Measurements from ENCODE around the gene COL3A1.

The COL3A1 gene

DNA sequence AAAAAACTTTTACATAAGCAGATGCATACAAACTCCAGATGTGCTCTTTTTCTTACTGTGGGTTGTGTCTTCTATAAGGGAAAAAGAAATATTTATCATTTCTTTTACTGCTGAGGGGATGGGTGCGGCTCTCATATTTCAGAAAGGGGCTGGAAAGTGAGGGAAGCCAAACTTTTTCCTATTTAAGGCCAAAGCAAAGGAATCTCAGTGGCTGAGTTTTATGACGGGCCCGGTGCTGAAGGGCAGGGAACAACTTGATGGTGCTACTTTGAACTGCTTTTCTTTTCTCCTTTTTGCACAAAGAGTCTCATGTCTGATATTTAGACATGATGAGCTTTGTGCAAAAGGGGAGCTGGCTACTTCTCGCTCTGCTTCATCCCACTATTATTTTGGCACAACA, at the start of gene COL3A1:
TSS of gene COL3A1 (plus strand) at position 210 of the 400 bp plus-strand sequence. CDS start at position 327, 117 bp downstream.
- no peak for DNase-seq

DNA sequence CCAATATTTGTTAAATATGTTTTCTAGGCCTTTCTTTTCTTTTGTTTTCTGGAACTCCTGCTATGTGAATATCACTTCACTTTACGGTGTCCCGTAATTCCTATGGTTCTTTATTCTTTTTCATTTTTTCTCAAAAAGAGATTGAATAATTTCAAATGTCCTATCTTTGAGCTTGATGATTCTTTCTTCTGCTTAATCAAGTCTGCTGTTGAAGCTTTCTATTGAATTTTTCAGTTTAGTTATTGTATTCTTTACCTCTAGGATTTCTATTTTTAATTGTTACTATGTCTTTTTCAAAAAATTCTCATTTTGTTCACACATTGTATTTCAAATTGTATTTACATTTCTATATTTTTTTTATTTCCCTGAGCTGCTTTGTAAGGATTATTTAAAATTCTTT, 45.5 kb upstream of the COL3A1 start:
- DNase-seq, result no peak

DNA sequence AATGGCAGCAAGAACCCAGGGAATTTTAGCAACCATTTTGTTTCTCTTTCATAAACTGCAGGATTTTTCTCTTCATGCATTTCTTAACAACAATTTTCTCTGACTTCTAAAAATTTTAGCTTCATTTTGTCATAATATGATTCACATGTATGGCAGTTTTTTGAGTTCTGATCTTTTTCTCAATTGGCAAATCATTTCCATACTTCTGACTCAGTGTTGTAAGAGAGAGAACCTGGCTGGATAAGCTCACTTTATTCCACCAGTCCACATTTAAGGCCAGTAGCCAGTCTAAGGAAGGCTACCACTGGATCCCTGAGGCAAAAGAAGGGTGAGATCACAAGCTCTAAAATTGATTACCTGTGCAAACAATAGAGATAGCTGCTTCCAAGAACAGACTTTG, 42.8 kb upstream of the COL3A1 start:
- DNase-seq, result no peak

DNA sequence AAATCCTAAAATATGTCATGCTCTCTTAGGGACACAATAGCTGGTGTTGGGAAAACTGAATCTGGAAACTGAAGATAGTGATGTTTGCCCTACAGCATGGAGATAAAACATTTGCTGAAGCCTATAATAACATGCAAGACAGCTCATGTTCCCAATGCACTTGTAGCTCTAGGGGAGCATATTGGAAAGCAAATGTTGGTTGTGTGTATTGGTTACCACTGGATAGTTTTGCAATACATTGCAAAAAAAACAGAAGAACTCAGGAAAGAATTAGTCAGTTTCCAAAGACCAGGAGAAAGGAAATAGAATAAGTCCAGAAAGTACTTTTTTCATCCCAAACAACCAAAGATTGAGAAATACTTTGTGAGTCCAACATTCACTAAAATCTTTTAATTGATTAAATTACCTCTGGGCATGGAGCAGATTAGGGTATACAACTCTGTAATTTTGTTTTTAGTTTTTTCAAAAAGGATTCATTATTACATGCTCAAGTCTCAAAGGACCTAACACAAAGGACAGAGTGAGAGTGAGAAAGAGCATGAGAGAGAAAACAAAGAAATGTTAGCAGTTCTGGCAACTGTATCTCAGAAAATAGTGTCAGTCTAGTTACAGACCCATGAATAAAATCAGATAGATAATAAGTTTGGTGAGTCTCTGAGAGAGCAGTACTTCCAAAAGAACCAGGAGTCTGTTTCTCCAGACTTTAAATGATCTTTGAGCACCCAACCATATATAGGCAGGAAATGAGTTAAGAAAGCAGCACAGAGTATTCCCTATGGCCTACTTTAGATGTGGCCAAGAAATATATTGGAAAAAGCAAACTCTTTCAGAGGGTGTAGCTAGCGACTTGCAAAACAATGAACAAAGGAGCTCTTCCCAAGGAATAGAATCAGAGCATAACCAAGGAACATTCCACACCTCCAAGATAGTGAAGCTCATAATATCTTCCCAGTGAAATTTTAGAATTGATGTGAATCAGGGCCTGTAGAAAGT, 36.6 kb upstream of the COL3A1 start:
- no peak for DNase-seq

DNA sequence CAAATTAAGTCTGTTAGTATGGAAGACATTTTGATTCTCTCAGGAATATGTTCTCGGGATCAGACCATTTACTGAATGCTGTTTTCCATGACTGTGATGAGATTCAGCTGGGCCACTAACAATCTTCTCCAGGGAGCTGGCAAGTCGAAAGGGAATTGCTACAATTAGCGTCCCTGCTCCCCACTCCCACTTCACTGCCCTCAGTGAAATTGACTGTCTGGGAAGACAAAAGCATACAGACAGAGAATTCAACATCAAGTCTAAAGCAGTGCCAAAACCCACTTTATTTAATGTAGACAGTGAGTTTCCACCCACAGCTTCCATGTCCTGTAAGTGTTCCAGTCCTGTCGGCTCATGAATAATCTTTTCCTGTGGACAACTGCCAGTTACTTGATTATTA, 34.0 kb upstream of the COL3A1 start:
- no peak for DNase-seq

DNA sequence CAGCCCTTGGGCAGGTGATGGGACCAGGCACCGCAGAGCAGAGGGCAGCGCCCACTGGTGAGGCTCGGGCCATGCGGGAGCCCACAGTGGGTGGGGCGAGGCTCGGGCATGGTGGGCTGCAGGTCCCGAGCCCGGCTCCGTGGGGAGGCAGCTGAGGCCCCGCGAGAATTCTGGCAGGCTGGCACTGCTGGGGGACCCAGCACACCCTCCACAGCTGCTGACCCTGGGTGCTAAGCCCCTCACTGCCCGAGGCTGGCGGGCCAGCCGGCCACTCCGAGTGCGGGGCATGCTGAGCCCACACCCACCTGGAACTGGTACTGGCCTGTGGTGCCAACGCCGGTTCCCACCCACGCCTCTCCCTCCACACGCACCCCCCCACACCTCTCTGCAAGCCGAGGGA, 29.7 kb upstream of the COL3A1 start:
- DNase-seq, result no peak

DNA sequence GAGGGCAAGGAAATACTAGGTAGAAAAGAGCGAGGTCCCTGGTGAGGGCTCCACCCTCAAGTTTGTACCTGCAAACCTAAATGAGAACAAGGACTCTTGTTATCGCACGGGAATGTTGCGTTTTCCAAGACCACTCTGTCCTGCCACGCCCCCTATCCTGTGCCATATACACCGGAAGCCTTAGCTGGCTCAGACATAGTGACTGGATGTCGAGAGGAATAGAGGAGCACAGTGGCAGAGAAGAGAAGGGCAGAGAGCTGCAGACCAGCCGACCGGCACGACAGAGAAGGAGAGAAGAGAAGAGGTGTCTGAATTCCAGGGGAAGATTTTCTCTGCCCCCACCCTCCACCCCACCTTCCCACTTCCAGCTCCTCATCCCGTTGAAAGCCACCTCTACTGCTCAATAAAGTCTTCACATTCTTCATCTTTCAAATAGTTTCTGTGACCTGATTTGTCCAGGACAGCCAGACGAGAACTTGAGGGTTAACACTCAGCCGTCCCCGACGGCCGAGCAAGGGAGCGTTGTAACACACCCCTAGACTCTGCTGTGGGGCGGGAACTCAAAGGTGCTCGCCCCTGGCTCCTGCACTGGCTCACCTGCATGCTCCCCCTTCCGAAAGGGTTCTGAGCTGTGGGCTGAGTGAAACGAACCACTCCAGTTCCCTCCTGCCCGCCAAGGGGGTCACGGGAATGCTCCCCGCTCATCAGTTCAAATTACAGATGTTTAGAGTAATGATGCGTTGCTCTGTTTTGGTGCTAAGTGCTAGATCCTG, 24.9 kb upstream of the COL3A1 start:
- no peak for DNase-seq

DNA sequence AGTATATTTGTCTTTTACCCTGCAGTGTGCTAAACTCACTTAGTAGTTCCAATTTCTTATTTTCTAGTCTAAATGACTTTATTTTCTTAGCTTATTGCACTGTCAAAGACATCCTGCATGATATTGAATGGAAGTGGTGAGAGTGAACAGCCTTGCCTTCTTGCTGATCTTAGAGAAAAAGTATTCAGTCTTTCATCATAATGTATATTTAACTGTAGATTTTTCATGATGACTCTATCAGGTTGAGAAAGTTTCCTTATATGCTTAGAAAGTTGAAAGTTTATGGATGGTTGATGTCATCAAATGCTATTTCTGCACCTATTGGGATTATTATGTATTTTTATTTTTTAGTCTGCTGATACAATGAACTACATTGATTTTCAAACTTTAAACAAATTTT, 21.3 kb upstream of the COL3A1 start:
- no peak for DNase-seq

DNA sequence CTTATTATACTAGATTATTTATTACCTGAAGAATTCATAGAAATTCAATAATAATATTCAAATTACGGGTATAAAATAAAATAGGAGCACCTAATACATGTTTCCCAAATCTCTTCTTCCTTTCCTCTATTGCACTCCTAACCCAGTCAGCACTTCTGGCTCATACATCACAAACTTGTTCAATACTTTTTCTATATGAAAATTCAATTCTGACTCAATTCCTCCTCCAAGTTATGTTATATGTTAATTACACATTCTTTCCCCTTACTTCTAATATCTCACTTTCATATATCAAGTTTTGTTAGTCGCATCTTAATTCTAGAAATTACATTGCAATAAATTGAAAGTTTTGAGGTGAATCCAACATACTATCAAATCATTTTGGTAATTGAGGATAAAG, 17.9 kb upstream of the COL3A1 start:
- no peak for DNase-seq

DNA sequence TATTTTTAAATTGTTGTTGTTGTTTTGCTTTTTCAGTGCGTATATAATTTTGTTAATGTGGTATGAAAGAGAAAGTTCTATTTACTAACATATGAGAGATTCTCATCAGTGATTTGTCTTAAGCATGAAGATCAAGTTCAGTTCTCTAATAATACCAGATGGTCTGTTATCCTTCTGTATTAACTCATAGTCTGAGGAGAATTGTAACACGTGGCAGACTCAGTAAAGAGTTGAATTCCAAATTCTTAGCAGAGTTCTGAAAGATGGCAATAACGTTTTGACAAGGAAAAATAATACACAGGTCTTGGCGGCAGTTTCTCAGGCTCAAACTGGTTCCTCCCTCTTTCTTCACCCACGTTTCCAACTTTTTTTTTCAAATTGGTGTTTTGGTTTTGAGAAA, 17.2 kb upstream of the COL3A1 start:
- DNase-seq, result no peak

DNA sequence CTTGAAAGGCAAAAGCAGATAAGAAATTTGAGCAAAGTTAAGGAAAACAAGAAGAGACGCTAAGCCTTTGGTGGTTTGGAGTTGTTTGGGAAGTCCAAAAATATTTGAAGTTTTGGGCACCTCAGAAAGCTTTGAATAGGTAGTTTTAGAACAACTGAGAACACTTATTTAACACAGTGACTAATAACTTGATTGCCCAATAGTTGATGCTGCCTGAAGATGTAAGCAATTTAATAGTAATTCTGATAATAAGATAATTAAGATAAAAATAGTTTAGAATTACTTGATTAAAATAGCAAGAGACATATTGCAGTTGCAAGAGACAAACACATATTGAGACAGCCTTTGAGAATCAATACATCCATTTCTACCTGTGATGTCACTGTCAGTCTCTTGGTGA, 16.5 kb upstream of the COL3A1 start:
- no peak for DNase-seq

DNA sequence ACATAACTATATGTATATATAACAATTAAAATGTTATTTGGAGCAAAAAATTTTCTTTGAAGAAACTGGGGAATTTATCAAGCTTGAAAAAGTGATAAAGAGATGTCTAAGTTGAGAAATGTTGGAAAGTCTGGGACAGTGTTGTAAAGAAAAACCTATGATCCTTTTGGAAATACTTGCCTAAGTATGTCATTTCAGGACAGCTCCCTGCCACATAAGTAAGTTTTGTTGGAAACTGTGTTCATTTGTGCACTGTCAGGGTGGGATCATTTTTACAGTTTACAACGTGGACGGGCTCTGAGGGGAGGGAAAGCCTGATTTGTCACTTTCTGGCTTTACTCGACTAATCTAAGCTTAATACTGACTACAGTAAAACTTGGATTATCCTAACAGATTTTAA, 10.4 kb upstream of the COL3A1 start:
- DNase-seq, result no peak

DNA sequence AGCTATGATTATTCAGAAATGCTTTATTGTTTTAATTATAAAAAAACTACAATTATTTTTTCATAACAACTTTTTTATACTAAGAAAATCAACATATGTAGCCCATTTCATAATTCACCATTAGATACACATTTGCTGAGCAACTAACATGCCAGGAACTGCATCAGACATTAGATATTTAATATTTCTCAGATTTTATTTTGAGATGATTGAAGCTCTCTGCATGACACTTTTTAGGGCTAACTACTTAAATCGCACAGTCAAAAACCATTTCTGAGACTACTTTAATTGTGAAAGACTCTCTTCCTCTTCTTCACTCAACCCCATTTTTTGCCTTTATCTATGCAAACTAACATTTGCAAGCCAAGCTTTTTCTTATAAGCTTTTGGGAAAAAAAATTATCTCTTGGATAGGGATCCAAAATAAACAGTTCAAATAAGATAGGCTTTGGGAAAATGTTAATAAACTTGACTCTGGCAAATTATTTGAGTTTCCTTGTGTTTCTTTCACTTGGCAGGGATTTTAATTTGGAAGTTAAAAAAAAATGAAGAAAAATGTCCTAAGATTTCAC, 9.1 kb upstream of the COL3A1 start:
- DNase-seq, result no peak

DNA sequence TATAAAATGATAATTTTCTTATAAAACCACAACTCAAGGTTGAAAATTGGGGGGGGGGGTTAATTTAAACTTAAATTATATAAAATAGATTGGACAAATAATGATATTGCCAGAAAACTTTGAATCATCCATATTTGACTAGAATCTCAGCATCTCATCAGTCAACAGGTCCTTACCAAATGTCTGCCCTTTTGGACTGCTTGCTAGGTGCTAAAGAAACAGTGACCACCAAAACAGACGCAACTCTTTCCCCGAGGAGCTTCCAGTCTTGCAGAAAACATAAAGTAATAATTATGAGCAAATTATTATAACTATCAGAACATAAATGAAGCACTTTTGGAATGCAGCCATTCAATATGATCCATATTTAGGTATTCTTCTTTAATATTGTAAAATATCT, 8.6 kb upstream of the COL3A1 start:
- DNase-seq, result no peak

DNA sequence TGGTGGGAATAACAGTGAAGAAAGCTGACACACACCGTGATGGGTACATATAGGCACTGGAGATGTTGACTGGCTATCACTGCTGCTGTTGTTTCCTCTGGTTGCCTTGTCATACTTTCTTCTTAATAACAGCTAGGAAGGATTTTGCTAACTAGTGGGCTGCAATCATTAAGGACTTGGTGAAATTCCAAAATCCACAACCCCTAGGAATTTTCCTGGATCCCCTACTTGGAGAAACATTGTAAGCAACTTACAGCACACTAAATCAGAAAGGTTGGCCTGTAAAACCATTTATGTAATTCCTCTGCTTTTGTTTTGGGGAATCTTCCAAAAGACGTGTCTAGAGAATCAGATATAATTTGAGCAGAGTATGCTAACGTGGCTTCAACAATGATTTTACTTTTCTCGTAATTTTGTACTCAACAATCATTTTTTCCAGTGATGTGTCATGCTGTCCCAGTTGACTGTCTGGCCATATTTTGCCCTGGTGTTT, 8.0 kb upstream of the COL3A1 start:
- no peak for DNase-seq

DNA sequence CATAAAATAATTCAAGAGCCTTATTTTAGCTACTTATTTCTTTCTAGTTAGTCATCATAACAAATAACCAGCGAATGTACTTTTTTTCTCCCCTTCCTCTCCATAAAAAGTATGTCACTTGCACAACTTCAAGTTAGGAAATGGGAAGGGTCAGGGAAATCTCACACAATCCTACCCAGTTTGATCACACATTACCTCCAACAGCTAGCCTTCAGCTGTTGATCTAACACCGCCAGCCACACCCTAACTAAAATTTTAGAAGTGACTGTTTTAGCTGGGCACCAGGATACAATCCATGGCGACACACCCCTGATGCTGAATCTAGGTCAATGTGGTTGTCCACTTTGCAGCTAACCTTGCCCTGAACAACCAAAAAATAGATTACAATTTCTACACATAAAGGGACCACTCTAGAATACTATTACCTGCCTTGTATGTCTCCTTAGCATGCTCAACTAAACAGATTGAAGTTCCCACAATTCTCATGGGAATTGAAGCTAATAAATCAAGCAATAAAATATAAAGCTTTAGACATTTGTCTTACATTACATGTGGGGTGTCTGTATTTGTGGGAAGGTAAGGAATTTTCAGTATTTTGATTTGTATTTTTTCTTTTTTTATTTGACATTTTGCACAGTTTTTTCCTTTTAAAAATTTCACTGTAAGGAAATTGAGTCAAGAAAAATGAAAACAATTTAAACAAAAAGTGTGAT, 7.3 kb upstream of the COL3A1 start:
- DNase-seq, result no peak

DNA sequence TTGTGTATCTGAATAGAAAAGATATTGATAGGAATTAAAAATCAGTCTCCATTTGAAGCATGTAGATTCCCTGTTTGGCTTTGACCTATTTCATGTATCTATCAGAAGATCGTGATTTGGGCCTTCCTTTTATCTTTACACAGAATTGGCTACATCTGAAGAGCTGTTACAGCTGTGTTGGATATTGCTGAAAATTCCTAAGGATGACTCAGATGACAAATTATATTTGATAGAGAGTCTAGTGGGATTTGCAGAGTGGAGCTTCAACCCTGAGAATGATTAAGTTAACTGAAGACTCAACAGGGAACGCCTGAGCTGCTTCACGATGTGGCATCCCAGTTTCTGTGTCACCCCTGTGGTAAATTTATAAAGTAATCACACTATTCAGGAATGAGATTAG, 4.9 kb upstream of the COL3A1 start:
- DNase-seq, result no peak

DNA sequence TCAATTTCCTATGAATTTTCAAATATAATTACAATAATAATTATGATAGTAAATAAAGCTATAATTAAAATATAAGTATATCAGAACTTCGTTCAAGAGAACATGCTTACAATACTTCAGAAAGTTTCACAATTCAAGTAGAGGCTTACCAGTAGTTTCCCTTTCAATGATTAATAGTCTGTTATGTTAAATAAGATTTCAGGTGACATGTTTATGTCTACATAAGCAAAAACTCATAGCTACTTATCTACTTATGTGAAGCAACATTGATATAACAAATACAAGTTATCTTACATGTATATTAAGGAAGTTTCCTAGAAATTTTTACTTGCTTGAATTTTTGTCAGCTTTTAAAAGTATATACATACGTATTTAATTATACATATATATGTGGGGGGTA, 4.5 kb upstream of the COL3A1 start:
- DNase-seq, result no peak

DNA sequence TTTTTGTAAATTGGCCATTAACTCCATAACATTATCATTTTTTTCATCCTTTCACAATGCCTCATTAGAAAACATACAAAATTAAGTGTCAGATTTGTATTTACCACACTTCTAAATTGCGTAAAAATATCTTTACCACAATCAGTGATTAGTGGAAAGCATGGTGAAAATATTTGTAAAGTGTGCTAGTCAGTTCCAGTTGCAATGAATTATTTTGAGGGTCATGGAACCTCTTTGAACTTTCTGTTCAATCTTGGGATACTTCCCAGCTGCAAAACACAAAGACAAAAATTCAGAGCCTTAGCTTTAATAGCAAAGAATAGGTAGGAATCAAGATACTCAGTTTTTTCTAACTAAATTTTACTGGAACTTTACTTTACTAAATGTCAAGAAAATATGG, 4.0 kb upstream of the COL3A1 start:
- DNase-seq, result no peak

DNA sequence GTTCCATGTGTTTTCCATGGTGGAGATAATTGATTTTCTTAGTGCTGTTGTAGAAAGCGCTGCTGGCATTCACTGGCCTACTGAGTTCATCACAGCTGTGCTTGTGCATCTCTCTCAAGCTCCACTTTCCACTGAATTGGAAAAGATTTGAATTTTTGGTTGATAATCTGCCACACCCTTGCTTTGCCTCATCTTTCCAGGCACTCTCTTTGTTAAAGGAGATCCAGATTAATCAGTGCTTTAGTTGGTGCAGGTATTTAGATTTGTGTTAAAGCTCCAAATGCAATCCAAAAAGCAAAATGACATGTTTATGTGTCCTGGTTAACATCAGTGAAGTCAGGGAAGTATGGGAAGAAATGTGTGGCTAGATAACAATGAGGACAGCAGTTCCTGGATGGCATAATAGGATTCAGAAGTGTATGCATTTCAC, 2.7 kb upstream of the COL3A1 start:
- DNase-seq, result no peak

DNA sequence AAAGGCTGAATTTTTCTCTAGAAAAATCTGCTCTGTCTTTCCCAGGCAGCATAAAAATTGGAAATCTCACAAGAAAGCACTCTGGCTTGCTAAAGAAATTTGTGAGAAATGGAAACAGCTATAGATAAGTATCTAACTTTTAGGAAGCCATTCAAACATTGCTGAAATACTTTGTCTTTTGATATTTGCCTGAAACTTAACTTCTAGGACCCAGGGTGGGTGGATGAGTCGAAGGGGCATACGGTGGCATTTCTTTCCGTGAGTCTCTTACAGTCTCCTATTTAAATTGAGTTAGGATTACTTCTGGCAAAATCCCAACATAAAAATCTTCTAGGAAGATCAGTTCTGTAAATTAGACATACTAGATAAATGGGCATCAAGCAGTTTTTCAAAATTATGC, 532 bp upstream of the COL3A1 start:
- DNase-seq, result no peak

DNA sequence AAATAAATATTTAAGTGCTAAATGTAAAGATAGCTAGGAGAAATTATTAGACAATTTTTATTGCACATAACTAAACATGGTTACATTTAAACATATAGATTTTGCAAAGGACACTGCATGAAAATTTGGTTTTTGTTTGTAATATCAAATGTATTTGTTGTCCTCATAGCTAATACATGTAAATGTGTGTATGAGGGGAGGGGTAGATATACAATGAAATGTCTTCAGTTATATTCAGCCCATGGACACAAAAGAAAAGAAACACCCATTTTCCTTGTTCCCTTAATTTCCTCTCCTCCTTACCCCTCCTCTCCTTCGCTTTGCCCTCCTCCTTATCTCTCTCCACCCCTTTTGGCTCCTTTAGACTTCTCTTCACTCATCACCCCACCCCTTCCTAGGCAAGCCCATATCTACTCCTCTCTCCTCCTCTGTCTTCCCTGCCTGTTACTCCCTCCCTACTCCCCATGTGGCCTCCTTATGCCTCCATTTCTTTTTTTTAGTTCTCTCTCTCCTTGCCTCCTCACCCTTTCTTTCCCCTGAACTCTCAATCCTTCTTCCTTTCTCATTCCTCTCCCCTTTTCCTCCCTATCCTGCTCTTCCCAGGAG, 1.4 kb downstream of the COL3A1 start:
- no peak for DNase-seq
